Activated CD4-positive, alpha-beta T cell treated with anti-CD3 and anti-CD28 coated beads for 4 hours (primary cell): ENCODE results near the gene EEF2KMT.

Source experiments
- DNase-seq, 2 donors: peaks; one replicate each; pipeline ENCODE4 v3.0.0-alpha.2; 2020

EEF2KMT gene

DNA sequence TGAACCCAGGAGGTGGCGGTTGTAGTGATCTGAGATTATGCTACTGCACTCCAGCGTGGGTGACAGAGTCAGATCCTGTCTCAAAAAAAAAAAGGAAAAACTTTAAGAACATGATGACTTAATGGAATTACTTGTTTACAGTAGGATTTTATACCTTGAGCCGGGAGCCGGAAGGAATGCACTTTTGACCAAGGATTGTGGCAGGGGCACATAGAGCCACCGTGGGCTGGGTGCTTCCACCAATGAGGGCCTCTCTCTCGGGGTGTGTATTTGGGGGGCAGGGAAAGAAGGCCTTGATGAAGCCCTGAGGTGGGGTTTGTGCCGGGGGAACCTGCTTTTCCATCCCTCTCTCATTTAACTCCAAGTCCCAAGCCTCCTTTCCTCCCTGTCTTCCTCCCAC lies 57.1 kb downstream of the EEF2KMT start:
- DNase-seq = no peak

DNA sequence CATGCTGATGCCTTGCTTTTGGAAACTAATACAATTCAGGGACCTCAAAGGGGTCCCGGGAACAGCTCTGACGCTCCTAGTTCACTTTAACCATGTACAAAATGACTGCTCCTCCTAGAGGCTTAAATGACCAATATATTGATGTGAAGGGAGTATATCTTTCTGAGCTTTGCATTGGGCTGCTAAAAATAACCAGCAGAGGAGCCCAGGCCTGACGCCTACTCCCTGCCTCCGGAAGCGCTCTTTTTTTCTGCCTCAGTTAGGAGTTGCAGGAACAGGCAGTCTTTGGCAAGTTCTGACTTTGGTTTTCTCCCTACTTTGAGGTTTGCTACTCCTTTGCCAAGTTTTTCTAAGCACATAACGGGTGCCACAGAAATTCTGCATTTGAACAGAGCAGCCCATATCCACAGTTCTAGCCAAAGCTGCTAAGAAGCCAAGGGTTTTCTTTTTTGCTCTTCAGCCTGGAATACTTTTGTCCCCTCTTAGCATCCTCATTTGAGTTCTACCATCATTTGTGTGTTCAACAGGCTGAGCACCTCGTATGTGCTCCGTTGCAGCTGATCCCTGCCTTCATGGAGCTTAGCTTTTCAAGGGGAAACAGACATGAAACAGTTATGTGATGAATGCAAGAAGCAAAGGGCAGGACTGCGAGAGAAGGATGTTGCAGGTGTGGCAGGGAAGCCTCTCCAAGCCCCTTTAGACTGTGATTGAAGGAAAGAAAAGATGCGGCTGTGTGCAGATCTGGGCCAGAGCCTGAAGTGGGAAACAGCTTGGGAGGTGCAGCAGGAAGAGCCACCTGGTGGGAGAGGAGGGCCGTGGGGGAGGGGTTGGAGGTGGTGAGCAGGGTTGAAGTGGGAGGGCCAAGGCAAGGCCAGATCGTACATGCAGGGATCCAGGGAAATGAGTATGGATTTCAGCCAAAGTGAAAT lies 61.1 kb downstream of the EEF2KMT start:
- DNase-seq = no peak

- no peak for DNase-seq
These were observed 61.7 kb downstream of the EEF2KMT start for GRCh38 chr16:5035909-5036227.
